Liver (tissue), 9 donors: ENCODE results near the gene NKAIN1. TPM values are rescaled to one million over a fixed set of nuclear protein-coding genes. Genes with fewer than 3 reads are reported as not detected.

Experiments used
- DNase-seq: peaks from one replicate; pipeline ENCODE4 v3.0.0-alpha.2; 2017; ENCODE audit warnings: low spot score
- H3K27ac ChIP-seq, 2 donors: one replicate each; pipeline ENCODE4 v1.7.0; 2013; ENCODE audit warnings: inconsistent platforms in 2 of 2, low read length in 2 of 2, control low read depth in 1 of 2, low read depth in 1 of 2, mild to moderate bottlenecking in 1 of 2
- H3K27me3 ChIP-seq, 4 donors: one replicate each; pipeline versions ENCODE4 v1.6.1 to v1.7.0; 2013; ENCODE audit warnings: low read length in 3 of 4, inconsistent platforms in 1 of 4, mild to moderate bottlenecking in 1 of 4, moderate library complexity in 1 of 4; ENCODE audit not compliant: control insufficient read depth in 4 of 4, insufficient read depth in 4 of 4
- H3K36me3 ChIP-seq, 4 donors: one replicate each; pipeline versions ENCODE4 v1.6.1 to v1.7.0; 2013; ENCODE audit warnings: low read length in 3 of 4, mild to moderate bottlenecking in 3 of 4, low read depth in 1 of 4, moderate library complexity in 1 of 4; ENCODE audit not compliant: control insufficient read depth in 4 of 4, insufficient read depth in 3 of 4
- H3K4me1 ChIP-seq, 4 donors: one replicate each; pipeline versions ENCODE4 v1.6.1 to v1.7.0; 2013; ENCODE audit warnings: low read length in 3 of 4, mild to moderate bottlenecking in 3 of 4, moderate library complexity in 1 of 4; ENCODE audit not compliant: control insufficient read depth in 4 of 4, insufficient read depth in 4 of 4
- H3K4me3 ChIP-seq, 3 donors: one replicate each; pipeline versions ENCODE4 v1.6.1 to v1.7.0; 2013; ENCODE audit warnings: low read length in 3 of 3, control low read depth in 1 of 3, low read depth in 1 of 3, mild to moderate bottlenecking in 1 of 3
- H3K9ac ChIP-seq, 2 donors: one replicate each; pipeline ENCODE4 v1.7.0; 2013; ENCODE audit warnings: low read length in 2 of 2, mild to moderate bottlenecking in 2 of 2, moderate library complexity in 2 of 2, control low read depth in 1 of 2, low read depth in 1 of 2
- H3K9me3 ChIP-seq, 4 donors: one replicate each; pipeline versions ENCODE4 v1.6.1 to v1.7.0; 2013; ENCODE audit warnings: low read length in 3 of 4; ENCODE audit not compliant: control insufficient read depth in 4 of 4
- EGR1 ChIP-seq, 2 donors: IDR thresholded peaks; 2 replicates each; pipeline ENCODE4 v1.6.1; 2016 to 2018; ENCODE audit warnings: antibody characterized with exemption in 2 of 2, low read depth in 2 of 2
- FOXA1 ChIP-seq: IDR thresholded peaks from 2 replicates; pipeline ENCODE4 v1.6.1; 2016; ENCODE audit warnings: antibody characterized with exemption
- FOXA2 ChIP-seq: IDR thresholded peaks from 2 replicates; pipeline ENCODE4 v1.6.1; 2016; ENCODE audit warnings: antibody characterized with exemption
- GABPA ChIP-seq, 2 donors: IDR thresholded peaks in 1 of 2; conservative IDR thresholded peaks in 1 of 2; 2 replicates each; pipeline ENCODE4 v1.6.1; 2016; ENCODE audit warnings: antibody characterized with exemption in 2 of 2, mild to moderate bottlenecking in 1 of 2, moderate library complexity in 1 of 2
- HNF4A ChIP-seq, 2 donors: conservative IDR thresholded peaks; 2 replicates each; pipeline ENCODE4 v1.6.1; 2016; ENCODE audit warnings: antibody characterized with exemption in 2 of 2, mild to moderate bottlenecking in 2 of 2
- HNF4G ChIP-seq: IDR thresholded peaks from 2 replicates; pipeline ENCODE4 v1.6.1; 2016; ENCODE audit warnings: antibody characterized with exemption
- JUND ChIP-seq, 2 donors: IDR thresholded peaks; 2 replicates each; pipeline ENCODE4 v1.6.1; 2016; ENCODE audit warnings: antibody characterized with exemption in 2 of 2
- NR2F2 ChIP-seq: IDR thresholded peaks from 2 replicates; pipeline ENCODE4 v1.6.1; 2016; ENCODE audit warnings: antibody characterized with exemption
- RAD21 ChIP-seq, 2 donors: IDR thresholded peaks; 2 replicates each; pipeline ENCODE4 v1.6.1; 2016; ENCODE audit warnings: antibody characterized with exemption in 2 of 2, mild to moderate bottlenecking in 2 of 2
- RXRA ChIP-seq, 2 donors: IDR thresholded peaks; 2 replicates each; pipeline ENCODE4 v1.6.1; 2017 to 2018; ENCODE audit warnings: antibody characterized with exemption in 2 of 2, mild to moderate bottlenecking in 1 of 2
- SP1 ChIP-seq: IDR thresholded peaks from 2 replicates; pipeline ENCODE4 v1.6.1; 2018; ENCODE audit warnings: antibody characterized with exemption, mild to moderate bottlenecking
- TAF1 ChIP-seq: conservative IDR thresholded peaks from 2 replicates; pipeline ENCODE4 v1.6.1; 2016; ENCODE audit warnings: antibody characterized with exemption, mild to moderate bottlenecking
- YY1 ChIP-seq: IDR thresholded peaks from 2 replicates; pipeline ENCODE4 v1.6.1; 2016; ENCODE audit warnings: antibody characterized with exemption, mild to moderate bottlenecking
- whole genome bisulfite sequencing: extraction: QIAGEN DNeasy Blood & Tissue Kit; methylation state at CpG from one replicate; pipeline ENCODE4 v1.1.7; 2013; 5-methylcytosine and 5-hydroxymethylcytosine counted together
- polyA plus RNA-seq, 2 donors: library from polyadenylated mRNA; stranded (reverse) in 1 of 2; unstranded in 1 of 2; fragments of 200-250 nt in 1 of 2; fragments of >200 nt in 1 of 2; fragmentation: Nextera tagmentation in 1 of 2; extraction: Ambion mirVana in 1 of 2; gene quantifications; one replicate each; pipeline versions ENCODE4 v1.2.1 to v1.2.3, GENCODE V29; 2013 to 2015
- total RNA-seq, 2 donors: library from RNA; depleted of rRNA; stranded (reverse); fragments of >200 nt; gene quantifications; one replicate each; pipeline ENCODE4 v1.2.3, GENCODE V29; 2014
- TF ChIP-seq, protein P1 (sequence below): IDR thresholded peaks from 2 replicates; pipeline ENCODE4 v1.6.1; 2016; ENCODE audit warnings: antibody characterized with exemption
- TF ChIP-seq, protein P2 (sequence below): fragments of 150-350 bp; IDR thresholded peaks from 2 replicates; pipeline ENCODE4 v1.5.1; 2017; ENCODE audit warnings: improper control_type of control experiment, low read depth, low read length; ENCODE audit not compliant: missing input control
- TF ChIP-seq, protein P3 (sequence below): IDR thresholded peaks from 2 replicates; pipeline ENCODE4 v1.6.1; 2016; ENCODE audit warnings: antibody characterized with exemption
- TF ChIP-seq, protein P4 (sequence below): IDR thresholded peaks from 2 replicates; pipeline ENCODE4 v1.6.1; 2016; ENCODE audit warnings: antibody characterized with exemption, mild to moderate bottlenecking
- TF ChIP-seq, protein P5 (sequence below): IDR thresholded peaks from 2 replicates; pipeline ENCODE4 v1.6.1; 2016; ENCODE audit warnings: antibody characterized with exemption
- donor health status: healthy.
- donor health status: healthy.
- donor health status: healthy.
- donor health status: healthy.
- donor health status: healthy.

NKAIN1 gene
- total and polyA plus RNA-seq, 4 donors: not detected

DNA sequence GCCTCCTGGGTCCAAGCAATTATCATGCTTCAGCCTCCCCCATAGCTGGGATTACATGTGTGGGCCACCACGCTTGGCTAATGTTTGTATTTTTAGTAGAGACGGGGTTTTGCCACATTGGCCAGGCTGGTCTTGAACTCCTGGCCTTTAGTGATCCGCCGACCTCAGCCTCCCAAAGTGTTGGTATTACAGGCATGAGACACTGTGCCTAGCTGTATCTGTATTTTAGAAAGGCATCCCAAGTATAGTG, 69.3 kb downstream of the NKAIN1 start:
- TF ChIP-seq, protein P1, sequence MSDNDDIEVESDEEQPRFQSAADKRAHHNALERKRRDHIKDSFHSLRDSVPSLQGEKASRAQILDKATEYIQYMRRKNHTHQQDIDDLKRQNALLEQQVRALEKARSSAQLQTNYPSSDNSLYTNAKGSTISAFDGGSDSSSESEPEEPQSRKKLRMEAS: no peak
- Histone ChIP-seq H3K27ac (no peak overlapping the region), H3K4me3 (no peak overlapping the region), H3K9me3 (no peaks in the 10 kb centered on the region), H3K4me1 (no peaks in the 10 kb centered on the region), H3K27me3 (no peaks in the 10 kb centered on the region), H3K36me3 (no peaks in the 10 kb centered on the region), H3K9ac (no peak overlapping the region)
- no peak for DNase-seq
- WGBS: 93% methylated on average over 4 of the region's 4 CpGs

DNA sequence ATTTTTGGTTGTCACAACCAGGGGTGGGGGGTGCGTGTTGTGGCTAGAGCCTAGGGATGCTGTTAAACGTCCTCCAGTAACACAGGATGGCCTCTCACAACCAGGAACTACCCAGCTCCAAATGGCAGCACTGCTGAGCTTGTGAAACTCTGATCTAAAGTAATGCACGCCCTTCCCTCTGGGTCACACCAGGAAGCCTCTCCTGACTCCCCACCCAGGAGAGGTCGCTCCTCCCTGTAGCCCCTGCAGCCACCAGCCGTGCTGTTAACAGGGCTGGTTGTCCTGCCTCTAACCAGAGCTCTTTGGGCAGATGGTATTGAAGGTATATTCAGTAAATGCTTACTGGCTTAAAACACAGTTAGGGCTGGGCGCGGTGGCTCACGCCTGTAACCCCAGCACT, 73.2 kb downstream of the NKAIN1 start:
- no peaks in the 10 kb centered on the region for H3K27me3 ChIP-seq
- H3K9me3 ChIP-seq: no peaks in the 10 kb centered on the region
- H3K4me3 ChIP-seq: no peak overlapping the region
- no peak overlapping the region for H3K27ac ChIP-seq
- H3K4me1 ChIP-seq: no peaks in the 10 kb centered on the region
- DNase-seq: no peak
- H3K36me3 ChIP-seq: no peaks in the 10 kb centered on the region
- no peak overlapping the region for H3K9ac ChIP-seq
- TF ChIP-seq GABPA (IDR thresholded peaks at IDR 0.05 in 1 of 2, conservative IDR thresholded peaks at IDR 0.05 in 1 of 2): no peak
- TF ChIP-seq RXRA (IDR thresholded peaks at IDR 0.05): no peak
- TF ChIP-seq, protein P2, sequence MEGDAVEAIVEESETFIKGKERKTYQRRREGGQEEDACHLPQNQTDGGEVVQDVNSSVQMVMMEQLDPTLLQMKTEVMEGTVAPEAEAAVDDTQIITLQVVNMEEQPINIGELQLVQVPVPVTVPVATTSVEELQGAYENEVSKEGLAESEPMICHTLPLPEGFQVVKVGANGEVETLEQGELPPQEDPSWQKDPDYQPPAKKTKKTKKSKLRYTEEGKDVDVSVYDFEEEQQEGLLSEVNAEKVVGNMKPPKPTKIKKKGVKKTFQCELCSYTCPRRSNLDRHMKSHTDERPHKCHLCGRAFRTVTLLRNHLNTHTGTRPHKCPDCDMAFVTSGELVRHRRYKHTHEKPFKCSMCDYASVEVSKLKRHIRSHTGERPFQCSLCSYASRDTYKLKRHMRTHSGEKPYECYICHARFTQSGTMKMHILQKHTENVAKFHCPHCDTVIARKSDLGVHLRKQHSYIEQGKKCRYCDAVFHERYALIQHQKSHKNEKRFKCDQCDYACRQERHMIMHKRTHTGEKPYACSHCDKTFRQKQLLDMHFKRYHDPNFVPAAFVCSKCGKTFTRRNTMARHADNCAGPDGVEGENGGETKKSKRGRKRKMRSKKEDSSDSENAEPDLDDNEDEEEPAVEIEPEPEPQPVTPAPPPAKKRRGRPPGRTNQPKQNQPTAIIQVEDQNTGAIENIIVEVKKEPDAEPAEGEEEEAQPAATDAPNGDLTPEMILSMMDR: no peak
- no peak for TF ChIP-seq TAF1
- TF ChIP-seq HNF4G: no peak
- no peak for TF ChIP-seq SP1
- TF ChIP-seq EGR1 (IDR thresholded peaks at IDR 0.05; ENCODE audit: low read depth in 2 of 2): no peak
- TF ChIP-seq RAD21 (IDR thresholded peaks at IDR 0.05): no peak
- TF ChIP-seq, protein P1: no peak
- no peak for TF ChIP-seq JUND (IDR thresholded peaks at IDR 0.05)
- TF ChIP-seq FOXA1: no peak
- TF ChIP-seq HNF4A (conservative IDR thresholded peaks at IDR 0.05): no peak
- TF ChIP-seq, protein P3, sequence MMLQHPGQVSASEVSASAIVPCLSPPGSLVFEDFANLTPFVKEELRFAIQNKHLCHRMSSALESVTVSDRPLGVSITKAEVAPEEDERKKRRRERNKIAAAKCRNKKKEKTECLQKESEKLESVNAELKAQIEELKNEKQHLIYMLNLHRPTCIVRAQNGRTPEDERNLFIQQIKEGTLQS: no peak
- TF ChIP-seq FOXA2: no peak
- TF ChIP-seq, protein P4, sequence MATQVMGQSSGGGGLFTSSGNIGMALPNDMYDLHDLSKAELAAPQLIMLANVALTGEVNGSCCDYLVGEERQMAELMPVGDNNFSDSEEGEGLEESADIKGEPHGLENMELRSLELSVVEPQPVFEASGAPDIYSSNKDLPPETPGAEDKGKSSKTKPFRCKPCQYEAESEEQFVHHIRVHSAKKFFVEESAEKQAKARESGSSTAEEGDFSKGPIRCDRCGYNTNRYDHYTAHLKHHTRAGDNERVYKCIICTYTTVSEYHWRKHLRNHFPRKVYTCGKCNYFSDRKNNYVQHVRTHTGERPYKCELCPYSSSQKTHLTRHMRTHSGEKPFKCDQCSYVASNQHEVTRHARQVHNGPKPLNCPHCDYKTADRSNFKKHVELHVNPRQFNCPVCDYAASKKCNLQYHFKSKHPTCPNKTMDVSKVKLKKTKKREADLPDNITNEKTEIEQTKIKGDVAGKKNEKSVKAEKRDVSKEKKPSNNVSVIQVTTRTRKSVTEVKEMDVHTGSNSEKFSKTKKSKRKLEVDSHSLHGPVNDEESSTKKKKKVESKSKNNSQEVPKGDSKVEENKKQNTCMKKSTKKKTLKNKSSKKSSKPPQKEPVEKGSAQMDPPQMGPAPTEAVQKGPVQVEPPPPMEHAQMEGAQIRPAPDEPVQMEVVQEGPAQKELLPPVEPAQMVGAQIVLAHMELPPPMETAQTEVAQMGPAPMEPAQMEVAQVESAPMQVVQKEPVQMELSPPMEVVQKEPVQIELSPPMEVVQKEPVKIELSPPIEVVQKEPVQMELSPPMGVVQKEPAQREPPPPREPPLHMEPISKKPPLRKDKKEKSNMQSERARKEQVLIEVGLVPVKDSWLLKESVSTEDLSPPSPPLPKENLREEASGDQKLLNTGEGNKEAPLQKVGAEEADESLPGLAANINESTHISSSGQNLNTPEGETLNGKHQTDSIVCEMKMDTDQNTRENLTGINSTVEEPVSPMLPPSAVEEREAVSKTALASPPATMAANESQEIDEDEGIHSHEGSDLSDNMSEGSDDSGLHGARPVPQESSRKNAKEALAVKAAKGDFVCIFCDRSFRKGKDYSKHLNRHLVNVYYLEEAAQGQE: no peak
- TF ChIP-seq YY1: no peak
- no peak for TF ChIP-seq NR2F2
- TF ChIP-seq, protein P5, sequence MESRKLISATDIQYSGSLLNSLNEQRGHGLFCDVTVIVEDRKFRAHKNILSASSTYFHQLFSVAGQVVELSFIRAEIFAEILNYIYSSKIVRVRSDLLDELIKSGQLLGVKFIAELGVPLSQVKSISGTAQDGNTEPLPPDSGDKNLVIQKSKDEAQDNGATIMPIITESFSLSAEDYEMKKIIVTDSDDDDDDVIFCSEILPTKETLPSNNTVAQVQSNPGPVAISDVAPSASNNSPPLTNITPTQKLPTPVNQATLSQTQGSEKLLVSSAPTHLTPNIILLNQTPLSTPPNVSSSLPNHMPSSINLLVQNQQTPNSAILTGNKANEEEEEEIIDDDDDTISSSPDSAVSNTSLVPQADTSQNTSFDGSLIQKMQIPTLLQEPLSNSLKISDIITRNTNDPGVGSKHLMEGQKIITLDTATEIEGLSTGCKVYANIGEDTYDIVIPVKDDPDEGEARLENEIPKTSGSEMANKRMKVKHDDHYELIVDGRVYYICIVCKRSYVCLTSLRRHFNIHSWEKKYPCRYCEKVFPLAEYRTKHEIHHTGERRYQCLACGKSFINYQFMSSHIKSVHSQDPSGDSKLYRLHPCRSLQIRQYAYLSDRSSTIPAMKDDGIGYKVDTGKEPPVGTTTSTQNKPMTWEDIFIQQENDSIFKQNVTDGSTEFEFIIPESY: no peak
- WGBS: 84% methylated on average over 8 of the region's 8 CpGs
